Cerebellar cortex (tissue), 1 donor: ENCODE results near the gene DPF3.
A peak's percentile ranks its signal among the peaks of the same experiment; 100 is the strongest.

Experiments
- DNase-seq: peaks from one replicate; pipeline ENCODE4 v3.0.0-alpha.2; 2015; ENCODE audit warnings: low spot score

Gene DPF3

DNA sequence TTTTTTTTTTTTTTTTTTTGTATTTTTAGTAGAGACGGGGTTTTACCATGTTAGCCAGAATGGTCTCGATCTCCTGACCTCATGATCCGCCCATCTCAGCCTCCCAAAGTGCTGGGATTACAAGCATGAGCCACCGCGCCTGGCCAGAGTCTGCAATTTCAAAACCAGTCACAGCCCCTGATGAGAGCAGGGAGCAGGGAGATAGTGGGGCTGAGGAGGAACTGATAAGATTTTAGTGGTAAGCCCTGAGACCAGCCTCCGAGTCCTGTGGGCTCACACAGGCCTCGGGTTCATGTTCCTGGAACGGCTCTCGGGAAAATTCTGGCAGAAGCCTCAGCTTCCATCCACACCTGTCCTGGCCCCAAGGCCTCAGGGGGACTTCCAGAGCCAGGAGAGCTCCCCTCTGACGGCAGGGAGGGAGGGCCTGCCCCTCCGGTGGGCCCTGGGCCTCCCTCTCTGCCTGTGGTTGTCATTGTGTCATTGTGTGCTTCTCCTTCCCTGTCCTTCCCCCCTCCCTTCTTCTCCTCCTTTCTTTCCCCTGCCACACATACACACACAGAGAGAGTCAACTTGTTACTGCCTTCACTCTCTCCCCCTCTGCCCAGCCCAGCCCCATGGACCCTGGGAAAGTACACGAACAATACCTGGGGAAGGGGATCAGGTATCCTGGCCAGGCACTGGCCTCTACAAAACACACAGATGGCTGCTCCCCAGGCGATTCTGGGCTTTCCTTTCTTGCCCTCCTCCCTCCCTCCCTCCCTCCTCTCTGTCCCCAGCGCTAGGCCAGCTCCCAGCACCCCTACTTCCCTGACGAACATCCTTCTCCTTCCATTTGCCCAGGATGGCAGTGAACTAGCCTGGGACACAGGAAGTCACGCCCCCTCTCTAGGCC lies 294.1 kb downstream of the DPF3 start:
- DNase-seq = peak; percentile 89

DNA sequence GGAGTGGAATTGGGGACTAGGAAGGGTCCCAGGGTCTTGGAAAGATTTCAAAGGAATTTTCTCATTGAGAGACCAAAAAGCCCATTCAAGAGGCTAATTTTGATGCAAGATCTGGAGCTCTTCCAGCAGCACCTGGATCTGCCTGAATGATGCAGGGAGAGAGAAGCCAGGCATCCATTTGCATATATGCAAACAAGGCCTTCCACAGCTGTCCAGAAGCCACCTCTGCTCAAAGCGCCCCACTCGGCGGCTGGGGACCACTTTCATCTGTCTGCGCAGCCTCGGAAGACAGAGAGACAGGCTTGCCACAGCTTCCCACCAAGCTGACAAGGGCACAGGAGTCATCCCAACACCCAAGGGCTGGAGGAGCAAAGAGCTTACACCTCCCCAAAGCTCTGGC lies 295.6 kb downstream of the DPF3 start:
- no peak for DNase-seq

DNA sequence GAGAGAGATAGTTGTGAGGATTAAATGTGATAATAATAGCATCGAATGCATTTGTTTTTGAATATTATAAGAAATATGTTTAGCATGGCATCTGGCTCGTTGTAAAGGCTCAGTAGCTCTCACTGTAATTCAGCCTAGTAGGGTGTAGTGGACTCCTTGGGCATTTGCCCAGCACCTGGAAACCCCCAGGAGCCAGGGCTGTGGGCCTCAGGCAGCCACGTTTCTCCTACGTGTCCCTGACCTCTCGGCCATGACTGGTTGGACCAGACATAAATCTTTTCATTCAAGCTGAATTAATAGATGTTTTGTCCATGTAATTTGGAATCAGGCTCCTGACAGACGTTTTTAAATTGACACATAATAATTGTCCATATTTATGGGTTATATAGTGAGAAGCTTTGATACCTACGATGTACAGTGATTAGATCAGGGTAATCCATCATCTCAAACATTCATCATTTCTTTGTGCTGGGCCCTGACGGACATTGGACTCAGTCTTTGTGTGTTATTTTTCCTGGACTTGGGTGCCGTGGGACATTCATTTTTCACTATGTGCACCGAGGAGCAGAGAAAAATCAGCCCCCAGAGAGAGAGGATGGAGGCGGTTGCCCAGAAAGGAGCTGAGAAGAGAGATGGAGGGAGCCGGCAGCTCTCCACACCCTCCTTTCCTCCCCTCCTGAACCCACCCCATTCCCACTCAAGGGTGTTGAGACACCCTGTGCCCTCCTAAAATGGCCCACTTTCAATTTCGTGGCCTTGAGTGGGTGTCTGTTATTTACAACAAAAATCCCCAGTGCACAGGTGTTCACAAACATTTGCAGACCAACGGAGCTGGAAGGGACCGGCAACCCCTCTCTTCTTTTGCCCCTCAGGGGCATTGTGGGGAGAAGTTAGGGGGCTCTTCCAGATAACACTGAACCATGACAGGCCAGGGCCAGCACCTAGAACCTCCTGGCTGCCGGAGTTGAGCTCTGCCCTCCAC lies 296.4 kb downstream of the DPF3 start:
- no peak for DNase-seq

DNA sequence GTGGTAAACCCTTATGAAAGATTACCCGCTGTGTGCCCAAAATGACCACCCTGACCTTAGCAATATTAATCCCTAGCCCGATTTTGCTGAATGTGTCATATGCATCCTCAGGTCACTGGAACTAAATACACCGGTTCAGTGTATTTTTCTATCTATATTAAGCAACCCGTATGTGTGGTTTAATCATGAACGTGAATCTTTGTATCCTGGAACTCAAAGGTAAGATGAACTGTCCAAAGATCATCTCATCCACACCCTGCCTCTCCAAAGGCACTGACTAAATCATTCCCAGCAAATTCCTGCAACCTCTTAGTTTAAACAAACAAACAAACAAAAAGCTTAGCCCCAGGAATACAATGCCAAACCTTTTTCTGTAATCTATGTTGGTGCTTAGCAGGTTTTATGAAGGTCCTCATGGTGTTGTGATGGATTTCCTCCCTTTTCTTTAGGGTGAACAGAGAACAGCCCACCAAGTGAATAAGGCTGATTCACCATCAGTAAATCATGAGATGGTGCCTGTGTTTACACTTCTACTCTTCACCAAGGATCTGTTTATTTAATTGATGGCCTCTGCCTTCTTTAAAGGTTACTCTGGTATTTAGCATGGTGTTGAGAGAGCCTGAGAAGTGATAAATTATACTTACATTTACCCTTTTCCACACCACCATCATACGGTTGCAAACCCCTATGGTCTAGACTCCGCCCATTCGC lies 298.6 kb downstream of the DPF3 start:
- no peak for DNase-seq

DNA sequence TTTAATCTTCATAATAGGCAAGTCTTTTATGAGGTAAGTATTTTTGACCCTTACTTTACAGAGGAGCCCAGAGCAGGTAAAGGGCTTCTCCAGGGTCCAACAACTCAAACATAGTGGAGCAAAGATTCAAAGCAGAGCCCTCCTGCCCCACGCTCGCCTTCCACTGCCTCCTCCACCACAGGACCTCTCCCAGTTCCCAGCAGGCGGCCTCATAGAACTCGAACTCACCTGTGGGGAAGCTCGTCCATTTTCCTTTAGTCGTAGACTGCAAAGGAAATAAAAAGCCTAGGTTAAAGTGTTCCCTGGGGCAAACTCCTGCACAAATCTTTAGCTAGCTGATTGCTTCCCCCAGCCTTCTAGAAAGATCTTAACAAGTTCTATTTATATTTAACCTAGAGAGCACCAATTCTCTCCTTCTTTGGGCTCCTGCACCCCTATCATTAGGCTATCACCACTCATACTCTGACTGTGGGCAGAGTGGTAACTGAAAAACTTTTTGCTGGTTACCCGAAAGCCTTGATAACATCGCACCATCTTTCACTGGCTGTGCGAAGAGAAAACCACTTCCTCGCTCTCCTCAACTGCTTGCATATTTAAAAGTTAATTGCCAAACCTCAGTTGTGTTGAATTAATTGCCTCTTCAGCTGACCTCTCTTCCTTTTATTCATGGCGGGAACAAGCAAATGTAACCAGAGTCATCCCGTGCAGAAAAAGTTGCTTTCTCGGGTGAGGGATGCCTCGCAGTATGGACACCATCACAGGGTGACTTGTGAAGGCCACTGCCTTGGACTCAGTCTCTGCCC lies 299.6 kb downstream of the DPF3 start:
- DNase-seq = no peak

DNA sequence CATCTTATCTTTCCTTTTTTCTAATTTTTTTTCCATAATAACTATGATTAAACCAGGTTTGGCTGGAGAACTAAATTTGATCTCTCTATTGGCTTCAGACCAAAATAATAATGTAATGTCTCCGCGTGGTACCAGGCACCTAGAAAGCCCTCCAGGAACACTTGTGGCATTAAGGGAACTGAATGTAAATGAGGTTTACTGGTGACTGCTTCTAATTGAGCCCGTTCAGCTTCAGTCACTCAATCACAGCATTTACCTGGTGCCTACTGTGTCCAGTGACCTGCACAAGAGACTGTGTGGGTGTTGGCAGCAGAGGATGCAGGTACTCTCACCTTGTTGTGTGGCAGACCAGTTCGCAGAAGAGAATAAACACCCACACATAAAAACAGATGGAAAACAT lies 302.5 kb downstream of the DPF3 start:
- DNase-seq = no peak

DNA sequence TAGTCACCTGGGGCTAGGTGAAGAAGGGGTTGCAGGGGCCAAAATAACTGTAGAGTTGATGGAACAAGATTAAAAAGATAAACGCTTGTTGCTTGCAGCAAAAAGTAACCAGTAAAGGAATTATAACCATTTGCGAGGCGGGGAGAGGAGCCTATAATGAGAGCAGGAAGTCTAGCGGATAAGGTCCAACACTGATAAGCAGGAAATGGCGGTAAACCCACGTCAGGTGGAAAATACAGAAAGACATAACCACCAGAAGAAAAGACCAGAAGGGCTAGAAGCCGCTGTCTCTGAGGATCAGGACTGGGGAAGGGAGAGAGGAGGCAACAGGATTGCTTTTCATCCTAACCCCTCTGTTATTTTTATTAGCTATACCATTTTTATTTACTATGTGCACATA lies 303.3 kb downstream of the DPF3 start:
- DNase-seq = no peak

DNA sequence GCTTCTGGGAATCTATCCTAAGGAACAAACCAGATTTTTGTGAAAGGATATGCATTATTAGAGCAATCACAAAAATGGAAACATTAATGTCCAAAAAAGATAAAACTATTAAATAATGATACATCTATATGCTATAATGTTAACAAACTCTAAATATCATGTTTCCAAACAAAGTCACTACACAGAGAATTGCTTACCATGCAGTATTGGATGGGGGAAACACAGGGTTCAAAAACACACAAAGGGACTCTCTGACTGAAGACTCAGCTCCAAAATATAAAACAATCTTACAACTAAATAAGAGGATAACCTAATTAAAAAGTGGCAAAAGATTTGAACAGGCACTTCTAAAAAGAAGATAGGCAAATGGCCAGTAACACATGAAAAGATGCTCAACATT lies 304.2 kb downstream of the DPF3 start:
- no peak for DNase-seq

DNA sequence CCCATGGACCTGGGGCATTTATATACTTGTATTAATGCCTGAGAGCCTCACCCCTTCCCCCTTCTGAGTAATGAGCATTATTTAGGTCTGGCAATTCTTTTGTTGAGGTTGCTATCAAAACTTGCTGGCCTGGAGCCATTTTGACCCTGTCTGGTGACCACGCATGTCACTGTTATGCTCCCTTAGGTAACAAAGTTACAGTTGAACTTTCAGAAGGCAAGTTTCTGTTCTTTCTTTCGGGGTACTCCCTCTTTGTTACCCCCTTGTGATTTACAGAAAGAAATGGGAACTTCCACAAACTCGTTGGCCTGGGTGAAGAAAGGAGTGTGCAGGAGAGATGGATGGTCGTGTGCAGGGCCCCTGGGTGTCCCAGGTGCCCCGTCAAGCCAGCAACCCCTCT lies 305.4 kb downstream of the DPF3 start:
- DNase-seq = no peak

DNA sequence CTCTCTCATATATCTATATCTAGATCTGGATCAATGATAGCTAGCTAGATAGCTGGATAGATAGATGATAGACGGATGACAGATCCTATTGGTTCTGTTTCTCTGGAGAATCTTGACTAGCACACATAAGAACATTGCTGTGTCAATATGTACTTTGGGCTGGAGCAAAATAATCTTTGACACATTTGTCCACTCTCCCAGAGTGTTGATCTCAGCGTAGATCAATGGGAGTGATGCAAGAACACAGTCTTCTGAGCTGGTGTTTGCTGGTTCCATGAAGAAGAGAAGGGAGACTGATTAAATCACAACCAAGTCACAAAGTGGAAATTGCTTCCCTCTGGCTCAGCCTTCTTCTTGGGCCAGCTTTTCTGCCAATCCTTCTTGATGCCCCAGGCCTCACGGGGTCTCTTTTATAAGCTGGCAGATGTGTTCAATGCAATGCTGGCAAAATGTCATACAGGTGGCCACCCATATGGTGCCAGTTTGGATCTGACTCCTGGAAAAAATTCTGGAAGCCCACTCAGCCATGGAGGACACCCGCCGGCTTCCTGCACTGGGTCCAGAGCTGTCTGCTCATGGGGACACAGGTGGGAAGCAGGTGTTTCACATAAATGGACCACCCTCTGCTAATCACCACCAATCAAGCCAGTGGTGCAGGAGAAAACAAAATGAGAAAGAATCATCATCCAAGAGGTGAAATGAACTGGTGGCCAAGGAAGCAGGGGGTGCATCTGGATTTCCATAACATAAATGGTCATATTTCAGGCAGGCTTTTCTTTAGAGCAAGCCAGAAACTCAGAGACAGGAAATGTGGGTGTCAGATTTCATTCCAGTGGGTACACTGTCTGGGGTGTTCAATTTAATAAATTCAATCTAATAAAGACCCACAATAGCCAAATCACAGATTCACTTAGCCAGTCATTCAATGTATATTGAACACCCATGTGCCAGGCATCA lies 310.3 kb downstream of the DPF3 start:
- peak; percentile 41 for DNase-seq

DNA sequence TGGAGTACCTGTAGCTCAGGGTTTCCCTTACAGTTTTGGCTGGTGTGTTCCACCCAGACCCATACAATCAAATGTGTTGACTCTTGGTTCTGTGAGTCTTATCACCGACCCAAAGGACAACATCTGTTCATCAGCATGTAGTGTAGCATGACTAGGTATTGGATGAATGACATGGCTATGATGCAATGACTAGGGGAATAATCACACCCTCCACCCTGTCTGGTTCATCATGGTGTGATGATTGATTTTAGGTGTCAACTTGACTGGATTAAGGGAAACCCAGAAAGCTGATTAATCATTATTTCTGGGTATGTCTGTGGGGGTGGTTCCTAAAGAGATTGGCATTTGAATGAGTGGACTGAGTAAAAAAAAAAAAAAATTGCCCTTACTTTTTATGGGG lies 311.3 kb downstream of the DPF3 start:
- DNase-seq = no peak

DNA sequence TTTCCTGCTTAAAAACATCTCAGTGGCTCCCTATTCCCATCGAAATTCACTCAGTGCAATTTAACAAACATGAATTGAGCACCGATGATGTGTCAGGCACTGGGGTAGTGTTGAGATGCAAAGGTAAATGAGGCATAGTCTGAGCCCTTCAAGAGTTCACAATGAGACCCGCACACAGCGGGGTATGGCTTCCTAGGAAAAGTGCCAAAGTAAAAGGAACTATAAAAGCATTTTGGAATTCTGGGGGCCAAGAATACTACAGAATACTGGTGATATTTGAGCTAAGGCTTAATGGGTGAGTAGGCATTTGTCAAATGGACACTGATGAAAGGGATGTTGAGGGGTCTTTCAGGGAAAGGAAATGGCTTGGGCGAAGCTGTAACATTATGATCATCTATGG lies 315.4 kb downstream of the DPF3 start:
- DNase-seq = no peak

DNA sequence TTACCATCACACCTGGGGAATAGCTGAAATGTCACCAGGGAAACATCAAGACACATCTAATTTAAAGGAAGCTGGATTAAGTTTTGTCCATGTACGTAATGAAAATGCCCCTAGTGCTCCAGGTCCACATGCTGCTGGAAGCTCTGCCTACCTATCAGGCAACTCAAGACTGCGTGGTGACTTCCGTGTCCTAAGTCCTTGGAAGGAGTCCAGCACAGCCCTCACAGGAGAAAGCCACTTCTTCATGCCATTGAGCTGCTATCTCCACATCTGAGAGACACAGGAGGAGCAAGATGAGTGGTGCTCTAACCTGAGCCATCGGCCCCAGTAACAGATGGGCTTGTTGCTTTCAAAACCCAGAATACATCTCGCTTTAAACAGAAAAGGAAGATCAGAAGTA lies 316.4 kb downstream of the DPF3 start:
- no peak for DNase-seq

DNA sequence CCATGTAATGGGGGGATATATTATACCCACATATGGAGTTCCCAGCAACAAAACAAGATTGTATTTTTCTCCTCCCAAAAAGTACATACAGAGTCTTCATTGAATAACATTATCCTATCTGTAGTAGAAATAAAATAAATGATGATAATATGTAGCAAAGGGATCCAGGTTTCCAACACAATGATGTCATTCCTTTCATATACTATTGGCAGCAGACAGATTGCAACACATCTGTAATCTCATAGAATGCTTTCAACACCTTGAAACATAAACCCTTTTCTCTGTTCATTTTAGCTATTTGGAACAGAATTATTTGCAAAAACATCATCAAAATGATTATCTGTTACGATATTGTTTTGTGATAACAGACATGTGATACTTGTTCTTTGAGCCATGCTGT lies 317.6 kb downstream of the DPF3 start:
- DNase-seq = no peak

DNA sequence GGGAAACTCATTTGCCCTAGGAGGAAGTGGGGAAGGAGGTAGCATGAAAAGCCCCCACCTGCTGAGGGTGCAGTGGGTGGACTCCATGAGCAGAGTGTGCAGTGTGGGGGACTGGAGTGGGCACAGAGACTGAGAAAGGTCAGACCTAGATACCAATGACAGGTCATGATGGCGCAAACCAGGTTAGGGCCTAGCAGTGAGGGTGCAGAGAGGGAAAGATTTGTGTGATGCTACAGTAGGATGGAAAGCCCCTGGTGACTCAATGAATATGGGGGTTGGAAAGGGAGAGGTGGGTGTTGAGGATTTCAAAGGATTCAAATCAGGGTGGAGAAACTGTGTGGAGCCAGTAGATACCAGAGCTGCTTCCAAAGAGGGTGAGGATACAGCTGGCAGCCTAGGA lies 319.2 kb downstream of the DPF3 start:
- no peak for DNase-seq

DNA sequence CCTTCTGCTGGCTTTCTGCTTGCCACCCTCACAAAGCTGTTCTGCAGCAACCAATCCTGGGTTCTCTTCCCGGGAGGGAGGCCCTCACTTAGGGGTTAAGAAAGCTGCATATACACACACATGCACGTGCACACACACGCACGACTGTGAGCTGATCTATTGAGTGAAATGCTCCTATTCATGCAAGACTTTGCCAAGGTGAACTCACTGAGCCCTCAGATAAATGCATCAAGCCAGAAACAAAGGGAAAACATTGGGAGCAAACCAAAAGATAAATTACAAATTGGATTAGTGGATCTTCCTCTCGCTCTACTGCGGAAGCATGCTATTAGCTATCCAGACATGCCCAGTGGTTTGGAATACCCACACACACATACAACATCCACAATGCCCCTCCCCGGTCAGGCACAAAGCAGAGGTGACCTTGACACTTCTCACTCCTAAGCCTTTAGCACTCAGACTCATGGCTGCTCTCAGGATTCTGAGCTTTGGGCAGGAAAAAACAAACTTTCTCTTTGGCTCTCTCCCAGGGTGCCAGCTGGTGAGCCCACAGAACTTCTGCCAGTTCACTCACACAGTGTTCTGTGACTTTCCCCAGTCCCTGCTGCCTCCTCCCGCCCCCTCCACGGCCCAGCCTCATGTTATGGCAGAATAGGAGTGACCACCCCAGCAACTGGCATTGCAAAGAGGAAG lies 320.0 kb downstream of the DPF3 start:
- peak; percentile 68 for DNase-seq
